HepG2 (cell line): ENCODE results near the gene ANKRD6. TPM values are rescaled to one million over a fixed set of nuclear protein-coding genes. Genes with fewer than 3 reads are reported as not detected.
A peak's percentile ranks its signal among the peaks of the same experiment; 100 is the strongest.

ENCODE experiments used
- GPN1 ChIP-seq: sonication (generic); formaldehyde crosslinking; IDR thresholded peaks from 2 replicates; pipeline ENCODE4 v1.5.1; 2020; ENCODE audit warnings: missing genetic modification reagents, borderline replicate concordance
- HDAC6 ChIP-seq: fragments of 200-600 bp; sonication (generic); IDR thresholded peaks from 2 replicates; pipeline ENCODE4 v1.7.0; 2017; ENCODE audit warnings: mild to moderate bottlenecking, antibody characterized with exemption, low read length, low read depth
- KLF13 ChIP-seq: sonication (generic); formaldehyde crosslinking; IDR thresholded peaks from 2 replicates; pipeline ENCODE4 v1.4.0; 2020; ENCODE audit warnings: mild to moderate bottlenecking, missing genetic modification reagents
- MAX ChIP-seq: IDR thresholded peaks from 2 replicates; pipeline ENCODE4 v1.6.1; 2012; ENCODE audit warnings: inconsistent platforms
- SMAD9 ChIP-seq: sonication (generic); formaldehyde crosslinking; IDR thresholded peaks from 2 replicates; pipeline ENCODE4 v1.5.1; 2020; ENCODE audit warnings: mild to moderate bottlenecking, missing genetic modification reagents
- SSRP1 ChIP-seq: IDR thresholded peaks from 2 replicates; pipeline ENCODE4 v1.6.1; 2016; ENCODE audit warnings: control low read depth
- THAP8 ChIP-seq: sonication (generic); formaldehyde crosslinking; IDR thresholded peaks from 2 replicates; pipeline ENCODE4 v1.5.1; 2020; ENCODE audit warnings: missing genetic modification reagents, mild to moderate bottlenecking, borderline replicate concordance
- TOPORS ChIP-seq: sonication (generic); formaldehyde crosslinking; IDR thresholded peaks from 2 replicates; pipeline ENCODE4 v1.8.0; 2023; ENCODE audit warnings: mild to moderate bottlenecking, missing genetic modification reagents
- ZBTB8A ChIP-seq: sonication (generic); formaldehyde crosslinking; IDR thresholded peaks from 2 replicates; pipeline ENCODE4 v1.4.0; 2020; ENCODE audit warnings: mild to moderate bottlenecking, low read depth, missing genetic modification reagents, borderline replicate concordance
- ZNF12 ChIP-seq: sonication (generic); formaldehyde crosslinking; IDR thresholded peaks from 2 replicates; pipeline ENCODE4 v1.5.0; 2020; ENCODE audit warnings: missing genetic modification reagents
- ZNF136 ChIP-seq: sonication (generic); formaldehyde crosslinking; IDR thresholded peaks from 2 replicates; pipeline ENCODE4 v1.8.1; 2022; ENCODE audit warnings: low read depth, mild to moderate bottlenecking, moderate library complexity, missing genetic modification reagents
- ZNF143 ChIP-seq: sonication (generic); formaldehyde crosslinking; IDR thresholded peaks from 2 replicates; pipeline ENCODE4 v1.4.0; 2020; ENCODE audit warnings: missing genetic modification reagents
- ZNF280D ChIP-seq: sonication (generic); formaldehyde crosslinking; IDR thresholded peaks from 2 replicates; pipeline ENCODE4 v1.5.1; 2020; ENCODE audit warnings: mild to moderate bottlenecking, missing genetic modification reagents
- ZNF282 ChIP-seq: fragments of 450-650 bp; IDR thresholded peaks from 2 replicates; pipeline ENCODE4 v1.6.1; 2018; ENCODE audit not compliant: partially characterized antibody
- ZNF362 ChIP-seq: sonication (generic); formaldehyde crosslinking; IDR thresholded peaks from 2 replicates; pipeline ENCODE4 v1.4.0; 2020; ENCODE audit warnings: missing genetic modification reagents, mild to moderate bottlenecking, borderline replicate concordance
- ZNF609 ChIP-seq: sonication (generic); formaldehyde crosslinking; IDR thresholded peaks from 2 replicates; pipeline ENCODE4 v1.4.0; 2020; ENCODE audit warnings: mild to moderate bottlenecking, missing genetic modification reagents, borderline replicate concordance
- ZNF660 ChIP-seq: sonication (generic); formaldehyde crosslinking; IDR thresholded peaks from 2 replicates; pipeline ENCODE4 v1.5.1; 2020; ENCODE audit warnings: mild to moderate bottlenecking, low read depth, missing genetic modification reagents, borderline replicate concordance
- ZNF7 ChIP-seq: IDR thresholded peaks from 2 replicates; pipeline ENCODE4 v1.6.1; 2016; ENCODE audit warnings: missing biosample characterization, missing genetic modification reagents
- ZSCAN21 ChIP-seq: sonication (generic); formaldehyde crosslinking; IDR thresholded peaks from 2 replicates; pipeline ENCODE4 v1.8.0; 2022; ENCODE audit warnings: mild to moderate bottlenecking, missing genetic modification reagents, moderate library complexity, borderline replicate concordance
- polyA plus RNA-seq, 8 experiments: library from polyadenylated mRNA; depleted of rRNA in 3 of 8; stranded (reverse) in 7 of 8; unstranded in 1 of 8; fragments of >200 nt; fragmentation: Illumina TruSeq in 4 of 8; extraction: Trizol in 4 of 8; gene quantifications; 2 replicates each; pipeline versions ENCODE4 v1.2.1 to v1.2.3, GENCODE V29; 2011 to 2016; ENCODE audit warnings: low read depth in 4 of 8, missing spikeins in 1 of 8, mixed read lengths in 1 of 8; ENCODE audit not compliant: insufficient read depth in 1 of 8
- total RNA-seq, 5 experiments: library from RNA; depleted of rRNA; stranded (reverse); fragments of >200 nt; fragmentation: Illumina TruSeq; extraction: Trizol; gene quantifications; 2 replicates each; pipeline ENCODE4 v1.2.3, GENCODE V29; 2016; ENCODE audit warnings: low read depth in 1 of 5

Gene ANKRD6
- total and polyA plus RNA-seq, 2 of the 13 experiments (the other 11 are each of a cell fraction or from before 2014, with no cell fraction given): 0.18 to 0.36 TPM

GRCh38 chr6:89638320-89639195 is 205.6 kb downstream of the ANKRD6 start, which contains the start of gene LYRM2 (continued):
- TF ChIP-seq THAP8: no peak
- peak; percentile 90 for TF ChIP-seq ZNF143 (CRISPR knock-in tag)
- no peak for TF ChIP-seq SSRP1 (CRISPR knock-in tag)
- TF ChIP-seq ZSCAN21: 0 out of 2 replicates have a peak, but pooled peaks have one; percentile 42
- no peak for TF ChIP-seq ZNF282
- TF ChIP-seq ZNF660 (CRISPR knock-in tag): no peak
- TF ChIP-seq ZNF136 (CRISPR knock-in tag): 0 out of 2 replicates have a peak, but pooled peaks have one; percentile 36
- TF ChIP-seq TOPORS (CRISPR knock-in tag): no peak; the same call in 1 of the 2 replicates
- TF ChIP-seq ZBTB8A (CRISPR knock-in tag): no peak
- TF ChIP-seq ZNF280D: peak; percentile 63; the same call in 1 of the 2 replicates
- TF ChIP-seq ZNF362 (CRISPR knock-in tag): no peak
- no peak for TF ChIP-seq ZNF12
- peak; percentile 88 for TF ChIP-seq MAX
- TF ChIP-seq GPN1 (CRISPR knock-in tag): no peak
- TF ChIP-seq SMAD9: no peak
- TF ChIP-seq ZNF609 (CRISPR knock-in tag): no peak
- TF ChIP-seq ZNF7 (CRISPR knock-in tag): no peak
- TF ChIP-seq KLF13: no peak
- TF ChIP-seq HDAC6: no peak
